Fibroblast of lung (primary cell): ENCODE measurements around the gene PCDHGB5. TPM values are rescaled to one million over a fixed set of nuclear protein-coding genes. Genes with fewer than 3 reads are reported as not detected.
"Not testable (repeated sequence)": the region's sequence is repeated elsewhere in the genome, so short reads cannot be mapped to it uniquely, and the experiment has no call there.

Source experiments
- DNase-seq, 2 donors: peaks; one replicate each; pipeline versions ENCODE4 v3.0.0 to v3.0.0-alpha.2; 2010; ENCODE audit warnings: low read depth in 2 of 2
- H2AFZ ChIP-seq: 2 replicates; pipeline ENCODE4 v1.5.1; 2012; ENCODE audit warnings: low read length, control low read depth, inconsistent platforms
- H3K27ac ChIP-seq: 2 replicates; pipeline ENCODE4 v1.5.1; 2011; ENCODE audit warnings: low read length, control low read depth; ENCODE audit not compliant: insufficient read depth
- H3K27me3 ChIP-seq: 2 replicates; pipeline ENCODE4 v1.5.1; 2011; ENCODE audit warnings: mild to moderate bottlenecking, low read length; ENCODE audit not compliant: control insufficient read depth, insufficient read depth
- H3K36me3 ChIP-seq: 2 replicates; pipeline ENCODE4 v1.5.1; 2011; ENCODE audit warnings: low read length; ENCODE audit not compliant: control insufficient read depth, insufficient read depth
- H3K4me1 ChIP-seq: 2 replicates; pipeline ENCODE4 v1.5.1; 2011; ENCODE audit warnings: low read length; ENCODE audit not compliant: control insufficient read depth, insufficient read depth; ENCODE audit errors: extremely low read depth
- H3K4me2 ChIP-seq: 2 replicates; pipeline ENCODE4 v1.5.1; 2011; ENCODE audit warnings: low read length, control low read depth; ENCODE audit not compliant: insufficient read depth; ENCODE audit errors: extremely low read depth
- H3K4me3 ChIP-seq, 4 experiments: fragments of 200-600 bp in 1 of 4; sonication (generic) in 1 of 4; replicated peaks in 1 of 4; 2 replicates each; pipeline ENCODE4 v1.5.1; 2011 to 2016; ENCODE audit warnings: low read length in 4 of 4, low read depth in 3 of 4, mild to moderate bottlenecking in 3 of 4, control low read depth in 2 of 4, inconsistent platforms in 1 of 4, mixed read lengths in 1 of 4; ENCODE audit not compliant: insufficient read depth in 1 of 4; ENCODE audit errors: control extremely low read depth in 1 of 4
- H3K79me2 ChIP-seq: 2 replicates; pipeline ENCODE4 v1.5.1; 2012; ENCODE audit warnings: mild to moderate bottlenecking, low read length, inconsistent platforms; ENCODE audit not compliant: control insufficient read depth, insufficient read depth
- H3K9ac ChIP-seq: 2 replicates; pipeline ENCODE4 v1.5.1; 2011; ENCODE audit warnings: mild to moderate bottlenecking, low read length, control low read depth; ENCODE audit not compliant: insufficient read depth
- H3K9me3 ChIP-seq: 2 replicates; pipeline ENCODE4 v1.5.1; 2012; ENCODE audit warnings: low read depth, low read length; ENCODE audit not compliant: control insufficient read depth, insufficient read depth
- H4K20me1 ChIP-seq: 2 replicates; pipeline ENCODE4 v1.5.1; 2011; ENCODE audit warnings: low read length; ENCODE audit not compliant: control insufficient read depth, insufficient read depth; ENCODE audit errors: extremely low read depth
- EZH2 ChIP-seq: IDR thresholded peaks from 2 replicates; pipeline ENCODE4 v1.5.1; 2012; ENCODE audit warnings: low read length, control low read depth, mild to moderate bottlenecking; ENCODE audit errors: missing control alignments
- polyA plus RNA-seq, 2 donors: library from polyadenylated mRNA; depleted of rRNA in 1 of 2; stranded (reverse) in 1 of 2; unstranded in 1 of 2; fragments of >200 nt; gene quantifications; 2 replicates each; pipeline ENCODE4 v1.2.1, GENCODE V29; 2011 to 2012; ENCODE audit warnings: missing spikeins in 1 of 2
- total RNA-seq: library from RNA; depleted of rRNA; stranded (reverse); fragments of >200 nt; gene quantifications from 2 replicates; pipeline ENCODE4 v1.2.1, GENCODE V29; 2014
- TF ChIP-seq, protein P1 (sequence below), 2 donors: IDR thresholded peaks in 1 of 2; conservative IDR thresholded peaks in 1 of 2; 1 replicate in 1 of 2; 2 replicates in 1 of 2; pipeline ENCODE4 v1.5.1; 2011 to 2012; ENCODE audit warnings: low read length in 2 of 2, control low read depth in 1 of 2, inconsistent platforms in 1 of 2, low read depth in 1 of 2, mild to moderate bottlenecking in 1 of 2

Gene PCDHGB5
- total and polyA plus RNA-seq, 2 donors (not counting 1 experiment from before 2014, with no cell fraction given): 19.6 to 21.5 TPM

DNA sequence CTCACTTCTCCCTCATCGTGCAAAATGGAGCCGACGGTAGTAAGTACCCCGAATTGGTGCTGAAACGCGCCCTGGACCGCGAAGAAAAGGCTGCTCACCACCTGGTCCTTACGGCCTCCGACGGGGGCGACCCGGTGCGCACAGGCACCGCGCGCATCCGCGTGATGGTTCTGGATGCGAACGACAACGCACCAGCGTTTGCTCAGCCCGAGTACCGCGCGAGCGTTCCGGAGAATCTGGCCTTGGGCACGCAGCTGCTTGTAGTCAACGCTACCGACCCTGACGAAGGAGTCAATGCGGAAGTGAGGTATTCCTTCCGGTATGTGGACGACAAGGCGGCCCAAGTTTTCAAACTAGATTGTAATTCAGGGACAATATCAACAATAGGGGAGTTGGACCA is 33.5 kb downstream of the PCDHGB5 start:
- Histone ChIP-seq H3K4me2 (peak overlapping the region; percentile 30), H3K9me3 (peaks cover 8% of the 10 kb centered on the region), H3K27me3 (no peaks in the 10 kb centered on the region), H3K79me2 (peaks cover 2% of the 10 kb centered on the region), H4K20me1 (no peaks in the 10 kb centered on the region), H3K36me3 (peaks cover 2% of the 10 kb centered on the region), H3K27ac (peak overlapping the region; percentile 59), H3K4me1 (no peaks in the 10 kb centered on the region), H2AFZ (peak overlapping the region; percentile 6), H3K4me3 (peak overlapping the region in 3 of 4 experiments; percentile 32 to 58 (median 56)), H3K9ac (no peak overlapping the region)
- DNase-seq: peak; percentile 24 to 46
- TF ChIP-seq EZH2: no peak
- TF ChIP-seq, protein P1, sequence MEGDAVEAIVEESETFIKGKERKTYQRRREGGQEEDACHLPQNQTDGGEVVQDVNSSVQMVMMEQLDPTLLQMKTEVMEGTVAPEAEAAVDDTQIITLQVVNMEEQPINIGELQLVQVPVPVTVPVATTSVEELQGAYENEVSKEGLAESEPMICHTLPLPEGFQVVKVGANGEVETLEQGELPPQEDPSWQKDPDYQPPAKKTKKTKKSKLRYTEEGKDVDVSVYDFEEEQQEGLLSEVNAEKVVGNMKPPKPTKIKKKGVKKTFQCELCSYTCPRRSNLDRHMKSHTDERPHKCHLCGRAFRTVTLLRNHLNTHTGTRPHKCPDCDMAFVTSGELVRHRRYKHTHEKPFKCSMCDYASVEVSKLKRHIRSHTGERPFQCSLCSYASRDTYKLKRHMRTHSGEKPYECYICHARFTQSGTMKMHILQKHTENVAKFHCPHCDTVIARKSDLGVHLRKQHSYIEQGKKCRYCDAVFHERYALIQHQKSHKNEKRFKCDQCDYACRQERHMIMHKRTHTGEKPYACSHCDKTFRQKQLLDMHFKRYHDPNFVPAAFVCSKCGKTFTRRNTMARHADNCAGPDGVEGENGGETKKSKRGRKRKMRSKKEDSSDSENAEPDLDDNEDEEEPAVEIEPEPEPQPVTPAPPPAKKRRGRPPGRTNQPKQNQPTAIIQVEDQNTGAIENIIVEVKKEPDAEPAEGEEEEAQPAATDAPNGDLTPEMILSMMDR (conservative IDR thresholded peaks at IDR 0.05 in 1 of 2, IDR thresholded peaks at IDR 0.05 in 1 of 2; ENCODE audit: low read depth in 1 of 2, low read length in 2 of 2): no peak

- not testable (repeated sequence) for H3K36me3 ChIP-seq, DNase-seq, H3K9me3 ChIP-seq, H3K27me3 ChIP-seq, H3K79me2 ChIP-seq, H2AFZ ChIP-seq, H4K20me1 ChIP-seq, H3K4me1 ChIP-seq, H3K9ac ChIP-seq, H3K4me2 ChIP-seq, H3K27ac ChIP-seq
- peak overlapping the region in 1 of 4 experiments; percentile 11 for H3K4me3 ChIP-seq
Measured at GRCh38 chr5:141432308-141432707, 34.6 kb downstream of the PCDHGB5 start.

DNA sequence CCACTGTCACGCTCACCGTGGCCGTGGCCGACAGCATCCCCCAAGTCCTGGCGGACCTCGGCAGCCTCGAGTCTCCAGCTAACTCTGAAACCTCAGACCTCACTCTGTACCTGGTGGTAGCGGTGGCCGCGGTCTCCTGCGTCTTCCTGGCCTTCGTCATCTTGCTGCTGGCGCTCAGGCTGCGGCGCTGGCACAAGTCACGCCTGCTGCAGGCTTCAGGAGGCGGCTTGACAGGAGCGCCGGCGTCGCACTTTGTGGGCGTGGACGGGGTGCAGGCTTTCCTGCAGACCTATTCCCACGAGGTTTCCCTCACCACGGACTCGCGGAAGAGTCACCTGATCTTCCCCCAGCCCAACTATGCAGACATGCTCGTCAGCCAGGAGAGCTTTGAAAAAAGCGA is 35.0 kb downstream of the PCDHGB5 start:
- not testable (repeated sequence) for H3K4me2 ChIP-seq, H3K27ac ChIP-seq, H4K20me1 ChIP-seq, H3K79me2 ChIP-seq, DNase-seq, H3K27me3 ChIP-seq, H3K36me3 ChIP-seq, H2AFZ ChIP-seq, H3K9me3 ChIP-seq, H3K9ac ChIP-seq, H3K4me1 ChIP-seq
- peak overlapping the region in 1 of 4 experiments; percentile 21 for H3K4me3 ChIP-seq

DNA sequence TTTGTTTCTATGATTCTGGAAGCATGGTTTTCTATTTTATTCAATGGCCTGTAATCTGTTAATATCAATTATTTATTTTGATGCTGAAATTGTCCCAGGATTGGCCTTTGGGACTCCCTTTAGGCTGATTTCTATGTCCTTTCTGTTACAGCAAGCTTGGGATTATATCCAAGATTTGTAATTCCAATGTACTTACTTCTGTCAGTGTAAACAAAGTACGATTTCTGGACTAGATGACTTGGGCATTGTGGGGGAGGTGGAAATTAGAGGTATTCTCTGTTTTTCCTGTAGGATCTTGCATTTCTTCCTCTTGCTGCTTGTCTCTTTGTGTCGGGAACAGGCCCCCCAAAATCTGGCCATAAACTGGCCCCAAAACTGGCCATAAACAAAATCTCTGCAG is 36.3 kb downstream of the PCDHGB5 start:
- TF ChIP-seq, protein P1 (conservative IDR thresholded peaks at IDR 0.05 in 1 of 2, IDR thresholded peaks at IDR 0.05 in 1 of 2; ENCODE audit: low read depth in 1 of 2, low read length in 2 of 2): no peak
- no peak for TF ChIP-seq EZH2
- H3K4me3 ChIP-seq: peak overlapping the region in 2 of 4 experiments; percentile 3 to 5
- H3K36me3 ChIP-seq: no peaks in the 10 kb centered on the region
- H3K9ac ChIP-seq: no peak overlapping the region
- no peaks in the 10 kb centered on the region for H3K27me3 ChIP-seq
- peaks cover 3% of the 10 kb centered on the region for H3K9me3 ChIP-seq
- H3K79me2 ChIP-seq: peaks cover 2% of the 10 kb centered on the region
- no peak overlapping the region for H3K4me2 ChIP-seq
- H3K4me1 ChIP-seq: no peaks in the 10 kb centered on the region
- no peak overlapping the region for H2AFZ ChIP-seq
- no peaks in the 10 kb centered on the region for H4K20me1 ChIP-seq
- DNase-seq: peak; percentile 18 to 32
- no peak overlapping the region for H3K27ac ChIP-seq
